ENCODE data around the gene ZNF664.
A peak's percentile ranks its signal among the peaks of the same experiment; 100 is the strongest.

ZNF664 gene

DNA sequence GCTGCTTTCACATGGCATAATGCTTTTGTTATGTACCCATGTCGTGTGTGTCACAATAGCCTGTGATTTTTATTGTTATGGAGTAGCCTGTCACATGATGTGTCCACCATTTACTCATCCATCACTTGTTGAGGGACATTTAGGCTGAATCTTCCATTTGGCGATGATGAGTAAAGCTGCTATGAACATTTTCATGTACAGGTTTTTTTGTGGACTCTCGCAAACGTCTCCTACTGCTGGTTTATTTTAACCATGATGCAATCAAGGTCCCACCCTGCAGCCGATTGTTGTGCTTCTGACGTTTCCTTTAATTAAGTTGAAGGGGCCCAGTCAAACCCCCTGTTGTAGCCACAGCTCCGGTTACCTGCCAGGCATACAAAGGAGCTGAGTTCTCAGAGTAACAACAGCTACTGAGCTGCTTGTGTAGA lies 63.2 kb downstream of the ZNF664 start:
- no peak for DNase-seq

DNA sequence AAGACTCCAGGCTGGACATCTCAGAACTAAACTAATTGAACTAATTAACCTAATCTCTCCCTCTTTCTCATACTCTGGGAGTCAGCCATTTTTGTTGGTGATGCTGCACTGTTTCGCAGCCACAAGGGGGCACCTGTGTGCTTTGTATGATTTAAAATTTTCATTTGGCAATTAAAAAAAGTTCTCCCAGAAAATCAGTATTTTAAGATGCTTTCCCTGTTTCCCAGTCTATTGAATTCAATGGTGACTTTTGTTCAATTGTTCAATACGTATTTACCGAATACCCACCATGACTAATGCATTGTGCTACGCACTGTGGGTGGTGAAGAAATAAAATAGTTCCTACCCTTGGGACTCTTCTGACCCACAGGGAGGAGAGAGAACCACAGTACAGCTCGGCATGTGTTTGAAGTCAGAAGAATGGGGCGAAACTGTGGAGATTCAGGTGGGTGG lies 63.7 kb downstream of the ZNF664 start:
- DNase-seq = peak; percentile 50

DNA sequence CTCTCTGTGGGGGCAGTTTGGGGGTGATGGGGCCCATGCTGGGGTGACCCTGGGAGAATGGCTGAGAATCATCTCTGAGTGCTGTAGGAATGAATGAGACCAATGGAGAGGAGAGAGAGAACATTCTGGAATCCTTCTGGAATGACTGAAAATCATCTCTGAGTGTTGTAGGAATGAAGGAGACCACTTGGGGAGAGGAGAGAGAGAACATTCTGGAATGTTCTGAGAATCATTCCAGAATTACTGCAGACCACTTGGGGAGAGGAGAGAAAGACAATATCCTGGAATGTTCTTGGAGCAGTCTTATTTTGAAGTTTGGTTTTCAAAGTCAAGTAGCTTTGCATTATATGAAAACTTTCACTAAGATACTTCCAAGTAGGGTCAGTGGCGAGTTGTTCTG lies 64.3 kb downstream of the ZNF664 start:
- no peak for DNase-seq

DNA sequence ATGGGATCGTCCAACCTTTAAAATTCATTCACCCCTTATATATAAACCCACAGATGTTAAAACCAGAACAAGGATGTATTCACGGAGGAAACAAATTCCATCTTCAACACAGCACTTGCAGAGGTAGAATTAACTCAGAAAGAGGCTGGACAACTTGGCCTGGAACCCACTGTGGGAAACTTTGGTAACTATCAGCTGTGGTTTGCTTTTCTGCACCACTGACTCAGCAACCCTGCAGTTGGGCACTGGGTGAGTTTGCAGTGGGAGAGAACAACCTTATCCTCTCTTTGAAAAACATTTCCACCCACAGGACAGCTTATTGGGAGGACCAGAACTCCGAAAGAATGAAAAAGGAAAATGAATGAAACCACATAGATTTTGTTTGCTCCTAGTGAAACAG lies 66.3 kb downstream of the ZNF664 start:
- no peak for DNase-seq

DNA sequence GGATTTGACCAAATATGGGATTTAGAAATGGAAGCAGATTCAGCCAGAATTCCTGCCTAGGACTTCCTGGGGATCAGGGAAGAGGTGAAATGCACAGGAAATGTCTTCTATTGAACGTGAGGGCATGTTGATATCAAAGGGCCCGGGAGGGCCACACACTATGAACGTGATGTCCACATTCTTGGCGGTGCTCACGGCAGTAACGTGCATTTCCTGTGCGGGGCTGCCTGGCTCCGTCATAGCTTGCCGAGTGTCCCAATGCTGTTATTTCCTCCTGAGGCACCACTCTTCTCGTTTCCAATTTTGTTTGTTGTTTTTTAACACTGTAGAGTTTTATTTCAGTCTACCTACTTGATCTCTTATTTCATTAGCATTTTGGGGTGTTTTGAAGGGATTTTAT lies 67.3 kb downstream of the ZNF664 start:
- DNase-seq = no peak

DNA sequence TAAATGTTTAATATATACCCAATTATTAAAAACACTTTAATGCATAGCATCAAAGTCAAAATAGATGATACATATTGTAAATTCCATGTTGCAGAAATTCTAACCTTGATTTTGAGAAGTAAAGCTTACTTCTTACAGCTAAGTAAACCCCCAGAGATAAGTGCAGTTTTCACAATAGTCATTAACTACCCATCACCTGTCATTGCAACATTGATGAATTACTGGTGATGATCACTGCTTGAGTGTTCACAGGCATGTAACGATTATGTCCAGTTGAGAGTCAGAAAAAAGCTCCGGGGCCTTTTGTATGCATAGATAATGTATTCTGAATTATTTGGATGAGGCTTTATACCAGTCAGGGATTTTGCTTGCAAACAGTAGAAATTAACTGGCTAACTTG lies 67.7 kb downstream of the ZNF664 start:
- peak; percentile 19 for DNase-seq

DNA sequence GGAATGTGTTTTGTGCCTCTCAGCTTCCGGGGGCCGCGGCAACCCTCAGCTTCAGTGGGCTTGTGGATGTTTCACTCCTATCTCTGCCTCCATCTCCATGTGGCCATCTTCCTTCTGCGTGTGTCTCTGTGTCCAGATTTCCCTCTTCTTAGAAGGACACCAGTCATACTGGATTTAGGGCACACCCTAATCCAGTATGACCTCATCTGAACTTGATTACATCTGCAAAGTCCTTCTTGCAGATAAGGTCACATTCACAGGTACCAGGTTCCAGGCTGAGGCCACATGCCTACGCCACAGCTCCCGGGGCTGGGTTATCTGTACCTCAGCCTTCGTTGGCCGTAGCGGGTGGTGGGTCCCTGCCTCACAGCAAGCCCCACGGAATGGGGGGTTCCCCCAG lies 68.9 kb downstream of the ZNF664 start:
- DNase-seq = no peak

DNA sequence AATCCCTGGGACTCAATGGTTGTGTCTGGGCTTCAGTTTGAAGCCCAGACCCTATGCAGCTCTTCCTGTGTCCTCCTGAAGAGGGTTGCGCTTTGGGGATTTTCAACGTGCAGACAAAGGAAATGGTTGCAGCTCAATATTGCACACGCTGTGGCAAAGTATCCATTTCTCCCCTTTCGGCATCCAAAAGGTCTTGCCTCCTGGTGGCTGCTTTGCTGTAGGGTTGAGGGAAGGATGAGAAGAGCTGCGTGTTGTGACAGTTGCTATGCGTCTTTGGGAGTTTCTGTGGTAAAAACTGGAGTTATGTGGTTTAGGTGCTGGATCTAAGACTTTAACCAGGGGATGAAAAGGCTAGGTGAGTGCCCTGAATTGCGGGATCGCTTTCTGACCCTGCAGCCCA lies 71.0 kb downstream of the ZNF664 start:
- no peak for DNase-seq

DNA sequence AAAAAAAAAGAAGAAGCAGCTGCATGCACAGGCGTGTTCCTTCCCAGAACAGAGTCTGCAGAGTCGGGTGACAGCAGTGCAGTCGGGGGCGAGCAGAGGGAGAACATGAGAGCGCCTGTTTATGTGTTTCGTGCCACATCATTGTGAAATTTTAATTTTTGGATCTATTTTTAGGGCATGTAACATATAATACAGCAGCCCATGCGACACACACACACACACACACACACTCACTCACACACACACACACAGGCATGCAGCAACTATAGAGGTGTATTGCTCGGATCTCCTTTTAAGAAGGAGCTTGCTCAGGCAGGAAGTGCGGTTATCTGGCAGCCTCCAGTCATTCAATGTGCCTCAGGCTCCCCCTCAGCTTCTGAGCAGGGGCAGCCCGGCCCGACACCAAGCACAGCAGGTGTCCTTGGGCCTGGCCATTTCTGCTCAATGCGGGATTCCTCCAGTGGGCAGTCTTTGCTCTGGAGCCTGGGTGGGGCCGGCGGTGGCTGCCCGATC lies 71.8 kb downstream of the ZNF664 start:
- DNase-seq = peak; percentile 7

DNA sequence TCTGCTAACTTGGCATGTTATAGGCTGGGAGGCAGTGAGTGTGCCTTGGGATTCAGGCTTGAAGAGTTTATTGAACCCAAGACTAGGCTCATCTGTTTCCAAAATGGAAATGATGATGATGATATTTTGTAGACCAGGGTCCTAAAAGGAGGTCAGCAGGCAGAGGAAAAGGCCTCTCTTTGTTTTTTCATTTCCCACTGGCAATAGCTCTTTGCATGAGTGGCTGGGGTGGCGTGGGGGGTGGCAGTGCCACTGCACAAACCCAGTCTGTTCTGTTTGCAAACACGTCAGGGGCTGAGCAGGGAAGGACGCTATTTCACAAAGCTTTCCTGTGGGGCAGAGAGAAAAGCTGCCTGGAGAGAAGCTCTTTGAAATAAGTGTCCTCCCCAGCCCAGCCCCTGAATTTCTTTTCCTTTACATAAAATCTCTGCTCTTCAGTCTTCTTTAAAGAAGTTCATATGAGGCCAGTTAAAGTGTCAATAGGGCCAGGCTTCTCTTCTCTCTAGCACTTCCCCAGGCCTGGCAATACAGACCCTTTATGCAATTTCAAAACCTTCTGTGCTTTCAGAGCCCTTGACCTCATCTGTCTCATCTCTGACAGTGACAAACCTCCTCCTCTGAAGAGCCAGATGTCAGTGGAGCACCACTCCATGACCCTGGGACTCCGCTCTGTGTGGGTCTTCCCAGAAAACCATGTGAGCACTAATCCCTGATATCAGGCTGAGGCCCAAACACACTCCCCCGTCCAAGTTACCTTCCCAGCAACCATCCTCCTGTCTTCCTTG lies 72.8 kb downstream of the ZNF664 start:
- DNase-seq = peak; percentile 15

DNA sequence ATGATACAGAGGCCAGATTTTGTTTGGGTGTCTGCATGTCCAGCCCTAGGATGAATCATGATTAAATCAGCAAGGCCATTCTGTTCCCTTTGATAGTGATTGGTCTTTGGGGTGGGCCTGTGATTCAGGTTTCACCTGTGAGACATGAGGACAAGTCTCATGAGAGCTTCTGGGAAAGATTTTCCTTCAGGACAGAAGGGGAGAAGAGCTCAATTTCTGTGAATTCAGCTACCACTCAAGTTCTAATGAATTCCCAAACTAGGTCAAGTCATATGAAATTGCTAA lies 73.4 kb downstream of the ZNF664 start:
- DNase-seq = no peak

DNA sequence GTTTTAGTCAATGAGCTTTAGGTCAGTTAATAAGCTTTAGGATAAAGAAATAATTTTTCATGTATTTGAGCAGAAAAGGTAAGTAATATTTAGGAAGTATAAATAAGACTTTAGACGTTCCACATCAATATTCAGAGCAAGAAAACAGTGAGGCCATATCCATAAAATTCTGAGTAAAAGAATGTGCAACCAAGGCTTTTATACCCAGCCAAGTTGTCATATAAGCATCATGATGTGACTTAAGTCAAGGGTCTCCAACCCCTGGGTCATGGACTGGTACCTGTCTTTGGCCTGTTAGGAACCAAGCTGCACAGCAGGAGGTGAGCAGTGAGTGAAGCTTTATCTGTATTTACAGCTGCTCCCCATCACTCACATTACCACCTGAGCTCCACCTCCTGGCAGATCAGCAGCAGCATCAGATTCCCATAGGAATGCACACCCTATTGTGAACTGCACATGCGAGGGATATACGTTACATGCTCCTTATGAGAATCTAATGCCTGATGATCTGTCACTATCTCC lies 74.1 kb downstream of the ZNF664 start:
- no peak for DNase-seq

DNA sequence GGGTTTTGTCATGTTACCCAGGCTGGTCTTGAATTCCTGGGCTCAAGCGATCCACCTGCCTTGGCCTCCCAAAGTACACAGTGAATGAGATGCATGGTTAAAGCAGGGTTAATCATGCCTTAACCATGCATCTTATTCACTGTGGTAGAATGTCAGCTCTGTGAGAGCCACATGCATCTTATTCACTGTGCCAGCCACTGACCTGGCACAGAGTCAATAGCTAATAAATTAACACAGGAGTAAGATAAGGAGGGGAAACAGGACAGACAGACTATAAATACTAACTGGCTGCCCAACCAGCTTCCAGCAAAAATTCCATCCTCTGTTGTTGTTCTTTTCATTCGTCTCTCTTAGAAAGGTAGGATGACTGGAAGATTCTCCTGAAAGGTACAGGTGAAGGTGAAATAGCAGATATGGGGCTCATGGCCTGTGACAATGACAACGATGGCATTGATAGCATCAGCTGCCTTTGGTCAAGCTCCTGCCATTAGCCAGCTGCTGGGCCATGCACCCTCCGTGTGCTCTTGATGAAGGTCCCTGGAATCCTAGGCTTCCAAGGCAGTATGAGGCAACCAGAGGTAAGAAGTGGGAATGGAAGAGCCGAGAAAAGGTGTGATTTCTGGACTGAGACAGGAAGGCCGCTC lies 76.6 kb downstream of the ZNF664 start:
- DNase-seq = no peak

DNA sequence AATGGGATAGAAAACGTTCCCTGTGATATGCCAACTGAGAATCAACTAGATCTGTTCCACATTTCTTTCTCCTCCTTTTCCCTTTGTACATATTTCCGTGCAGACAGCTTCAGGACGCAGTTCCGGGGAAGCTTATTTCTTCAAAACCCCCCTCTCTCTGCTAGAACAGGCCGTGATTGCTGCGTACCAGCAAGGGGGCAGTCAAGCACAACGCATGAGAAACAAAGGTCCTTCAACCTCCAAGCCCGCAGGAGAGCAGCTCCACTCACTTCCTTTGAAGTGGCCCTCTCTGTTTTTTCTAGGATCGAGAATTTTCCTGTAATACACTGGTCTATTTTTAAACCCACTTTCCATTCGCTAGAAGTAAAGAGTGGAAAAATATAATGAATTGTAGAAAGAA lies 80.8 kb downstream of the ZNF664 start:
- DNase-seq = peak; percentile 14

DNA sequence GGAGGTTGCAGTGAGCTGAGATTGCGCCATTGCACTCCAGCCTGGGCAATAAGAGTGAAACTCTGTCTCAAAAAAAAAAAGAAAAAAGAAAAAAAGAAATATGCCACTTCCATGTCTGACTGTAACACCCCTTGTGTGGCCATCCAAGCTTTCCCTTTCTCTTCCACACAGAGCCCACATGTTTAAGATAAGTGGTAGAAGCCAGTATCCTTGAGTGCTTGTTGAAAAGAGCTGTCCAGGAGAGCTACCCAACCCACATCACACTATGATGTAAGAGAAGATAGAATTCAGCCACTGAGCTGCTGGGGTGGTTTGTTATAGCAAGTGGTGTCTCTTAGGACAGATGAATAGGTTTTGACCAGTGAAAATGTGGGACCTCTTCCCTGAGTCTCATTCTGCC lies 82.1 kb downstream of the ZNF664 start:
- DNase-seq = no peak

DNA sequence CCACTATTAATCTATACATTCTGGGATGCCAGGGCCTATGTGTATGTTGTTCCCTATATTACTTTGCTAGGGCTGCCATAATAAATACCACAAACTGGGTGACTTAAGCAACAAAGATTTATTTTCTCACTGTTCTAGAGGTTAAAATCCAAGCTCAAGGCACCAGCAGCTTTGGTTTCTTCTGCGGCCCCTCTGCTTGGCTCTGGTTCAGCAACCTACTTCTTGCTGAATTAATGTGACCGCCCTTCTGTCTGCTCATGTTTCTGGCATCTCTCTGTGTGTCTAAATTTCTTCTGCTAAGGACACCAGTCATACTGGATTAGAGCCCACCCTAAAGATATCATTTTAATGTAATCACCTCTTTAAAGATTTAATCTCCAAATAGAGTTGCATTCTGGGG lies 84.7 kb downstream of the ZNF664 start:
- no peak for DNase-seq

DNA sequence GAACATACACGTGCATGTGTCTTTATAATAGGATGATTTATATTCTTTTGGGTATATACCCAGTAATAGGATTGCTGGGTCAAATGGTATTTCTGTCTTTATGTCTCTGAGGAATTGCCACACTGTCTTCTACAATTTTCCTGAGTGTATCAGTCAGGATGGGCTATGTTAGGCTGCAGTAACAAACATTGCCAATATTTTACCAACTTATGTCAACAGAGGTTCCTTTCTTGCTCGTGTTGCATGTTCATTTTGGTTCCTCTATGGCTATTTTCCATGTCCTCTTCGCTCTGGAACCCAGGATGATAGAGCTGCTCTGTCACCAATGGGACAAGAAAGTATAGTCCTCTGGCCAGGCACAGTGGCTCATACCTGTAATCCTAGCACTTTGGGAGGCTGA lies 86.7 kb downstream of the ZNF664 start:
- DNase-seq = no peak
